HG03095 (cell line): Measurements from ENCODE around the gene PUS7.
"Not testable (repeated sequence)": the region's sequence is repeated elsewhere in the genome, so short reads cannot be mapped to it uniquely, and the experiment has no call there.

Experiments used
- ATAC-seq: cut with Tn5 transposase; IDR thresholded peaks from one replicate; pipeline ENCODE4 v1.9.1; 2021; ENCODE audit warnings: moderate library complexity; ENCODE audit not compliant: unreplicated experiment

PUS7 gene

DNA sequence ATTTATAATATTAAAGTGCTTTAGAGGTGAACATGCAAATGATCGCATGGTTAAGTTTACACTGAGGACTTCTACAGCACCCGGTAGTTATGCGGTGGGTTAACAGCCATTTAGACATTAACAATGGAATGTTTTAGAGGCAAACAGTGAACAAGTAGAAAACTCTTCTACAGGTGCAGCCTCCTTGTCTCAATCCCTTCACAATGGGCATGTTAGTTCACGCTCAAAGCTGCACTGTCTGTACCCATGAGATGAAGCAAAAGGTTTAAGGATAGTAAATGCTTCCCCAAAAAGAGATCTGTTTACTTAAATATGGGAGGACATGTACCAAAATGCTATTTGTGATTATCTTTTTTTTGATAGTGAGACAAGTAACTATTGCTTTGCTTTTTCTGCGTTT is 25.1 kb downstream of the PUS7 start:
- no peak for ATAC-seq

DNA sequence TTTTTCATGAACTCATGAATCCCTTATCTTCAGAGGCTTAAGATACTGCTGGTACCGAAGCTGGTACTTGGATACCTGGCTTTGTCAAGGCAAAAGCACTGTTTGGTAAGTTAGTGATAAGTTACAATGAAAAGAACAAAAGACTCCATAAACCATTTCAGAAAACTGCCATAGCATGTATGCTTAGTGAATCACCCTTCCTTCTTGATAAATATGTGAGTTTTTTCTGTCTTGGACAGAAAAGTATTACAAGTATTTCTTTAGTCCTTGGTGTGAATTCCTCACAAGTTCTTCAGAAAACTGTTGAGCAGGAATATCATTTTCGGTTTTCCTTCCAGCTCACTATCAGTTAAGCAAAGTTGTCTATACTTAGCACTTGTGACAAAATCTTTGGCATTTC is 25.6 kb downstream of the PUS7 start:
- no peak for ATAC-seq

DNA sequence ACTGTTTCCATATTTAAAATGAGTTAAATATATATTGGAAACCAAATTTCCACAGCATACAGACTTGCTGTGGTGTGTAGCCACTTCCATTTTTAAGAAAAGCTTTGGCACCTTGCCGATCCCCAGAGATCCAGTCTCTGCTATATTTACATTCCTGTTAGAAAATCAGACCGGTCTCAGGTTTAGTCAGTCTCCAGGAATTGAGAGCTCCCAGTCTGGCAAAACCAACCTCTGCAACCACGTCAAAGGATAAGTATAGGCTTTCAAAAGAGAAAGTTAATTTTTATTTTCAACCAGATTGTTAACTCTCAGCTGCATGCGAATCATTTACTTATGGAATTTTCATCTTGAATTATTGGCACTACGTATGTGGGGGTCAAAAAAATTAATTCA is 28.2 kb downstream of the PUS7 start:
- no peak for ATAC-seq

DNA sequence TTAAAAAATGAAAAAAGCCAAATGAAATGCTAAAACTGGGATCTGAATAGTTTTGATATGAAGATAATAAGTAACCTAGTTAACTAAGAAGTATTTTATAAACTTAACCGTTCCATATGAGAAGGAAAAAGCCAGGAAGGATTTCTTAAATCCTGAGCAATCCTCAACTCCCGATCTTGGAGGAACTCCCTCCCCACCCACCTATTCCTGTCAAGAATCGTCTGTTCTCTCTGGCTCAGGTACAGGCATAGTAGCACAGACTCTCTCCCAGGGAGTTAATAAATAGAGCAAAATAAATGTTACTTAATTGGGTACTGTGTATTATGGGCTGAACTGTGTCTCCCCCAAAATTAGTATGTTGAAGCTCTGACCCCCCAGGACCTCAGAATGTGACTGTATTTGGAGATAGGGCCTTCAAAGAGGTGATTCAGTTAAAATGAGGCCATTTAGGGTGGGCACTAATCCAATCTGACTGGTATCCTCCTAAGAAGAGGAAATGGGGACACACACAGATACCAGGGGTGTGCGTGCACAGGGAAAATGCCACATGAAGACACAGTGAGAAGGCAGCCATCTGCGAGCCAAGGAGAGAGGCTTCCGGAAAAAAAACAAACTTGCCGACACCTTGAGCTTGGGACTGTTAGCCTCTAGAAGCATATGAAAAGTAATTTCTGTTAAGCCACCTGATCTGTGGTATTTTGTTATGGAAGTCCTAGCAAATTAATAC is 28.7 kb downstream of the PUS7 start:
- ATAC-seq: no peak

DNA sequence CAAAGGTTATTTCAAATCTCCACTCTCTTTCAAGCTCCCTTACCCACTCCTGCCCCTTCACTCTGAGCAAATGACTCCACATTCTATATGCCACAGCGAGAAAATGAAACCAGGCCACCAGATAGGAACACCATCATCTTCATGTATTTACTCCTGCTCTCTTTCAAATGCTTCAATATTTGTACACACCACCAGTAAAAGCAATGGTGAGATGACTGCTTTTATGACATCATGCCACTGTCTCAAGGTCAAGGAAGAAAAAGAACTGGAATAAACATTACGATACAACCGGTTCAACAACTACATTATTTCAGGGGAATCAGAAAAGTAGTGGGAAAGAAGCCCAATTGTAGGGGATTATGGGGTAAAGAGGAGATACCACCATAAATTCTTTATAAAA is 32.7 kb downstream of the PUS7 start:
- no peak for ATAC-seq

DNA sequence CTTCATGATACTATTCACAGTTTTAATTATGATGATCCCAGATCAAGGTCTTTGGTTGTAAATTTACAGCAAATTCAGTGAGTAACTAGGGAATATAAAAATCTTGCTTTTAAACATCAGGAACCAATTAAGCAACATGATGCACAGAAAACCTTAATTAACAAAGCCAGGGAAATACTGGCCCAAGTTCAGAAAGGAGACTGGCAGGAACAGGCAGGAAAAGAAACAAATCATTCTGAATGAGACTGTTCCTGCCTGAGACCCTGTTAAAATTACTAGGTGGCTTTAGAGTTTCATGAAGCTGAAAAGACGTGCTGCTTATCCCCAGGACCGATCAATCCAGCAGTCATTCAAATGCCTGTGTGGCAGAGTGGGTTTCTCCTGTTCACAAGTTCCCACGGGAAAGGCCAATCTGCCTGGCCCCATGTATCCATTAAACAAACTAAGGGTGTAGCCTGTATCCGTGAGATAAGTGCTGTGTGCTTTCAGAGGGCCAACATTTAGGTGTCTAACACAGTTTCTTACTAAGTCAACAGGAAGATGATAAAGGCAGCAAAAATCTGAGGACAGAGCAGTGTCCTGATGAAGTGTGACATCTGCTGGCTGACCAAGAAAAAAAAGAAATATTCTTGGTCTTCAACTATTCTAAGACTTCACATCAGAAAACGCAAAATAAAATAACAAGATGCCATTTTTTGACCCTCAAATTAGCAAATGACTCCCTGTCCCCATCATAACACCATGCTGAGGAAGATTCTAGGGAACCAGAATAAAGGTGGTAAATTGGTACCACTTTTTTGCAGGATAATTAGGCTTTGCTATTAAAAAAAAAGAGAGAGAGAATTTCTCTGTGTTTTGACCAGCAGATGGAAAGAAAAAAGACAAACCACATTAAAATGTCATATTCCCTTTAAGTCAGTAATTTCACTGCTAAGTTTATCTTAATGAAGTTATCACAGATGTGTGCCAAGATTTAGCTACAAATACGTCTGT is 34.2 kb downstream of the PUS7 start:
- no peak for ATAC-seq

DNA sequence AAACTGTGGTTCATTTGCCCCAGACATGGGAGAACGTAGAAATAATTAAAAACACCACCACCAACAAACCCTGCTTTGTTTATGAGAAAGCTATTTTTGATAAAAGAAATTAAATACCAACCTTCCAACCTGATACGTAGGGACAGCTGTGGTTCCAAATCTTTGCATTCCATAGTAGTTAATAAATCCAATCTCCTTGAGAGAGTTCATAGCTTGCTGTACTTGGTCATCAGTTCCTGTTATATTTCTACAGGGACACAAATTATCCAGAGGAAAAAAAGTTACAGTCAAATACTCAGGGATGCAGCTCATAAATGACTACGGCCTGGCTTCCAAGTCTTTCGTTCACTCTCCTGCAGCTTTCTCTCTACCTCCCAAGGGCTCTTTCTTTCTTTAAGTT is 41.1 kb downstream of the PUS7 start:
- no peak for ATAC-seq

DNA sequence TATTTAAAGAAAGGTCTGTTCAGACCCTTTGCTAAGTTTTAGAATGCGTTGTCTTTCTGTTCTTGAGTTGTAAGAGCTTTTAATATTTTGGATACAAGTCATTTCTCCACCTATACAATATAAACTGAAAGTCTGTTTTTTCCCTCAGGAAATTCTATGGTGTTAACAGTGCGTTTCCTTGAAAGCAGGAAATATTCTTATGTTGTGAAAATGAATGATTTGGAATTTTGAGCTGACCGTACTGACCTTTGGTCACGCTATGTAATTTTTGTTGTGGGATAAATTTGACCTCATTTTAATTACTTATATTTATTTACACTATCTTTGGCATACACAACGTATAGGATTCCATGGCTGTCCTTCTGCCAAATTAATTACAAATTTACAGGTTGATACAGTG is 43.5 kb downstream of the PUS7 start:
- ATAC-seq: no peak

DNA sequence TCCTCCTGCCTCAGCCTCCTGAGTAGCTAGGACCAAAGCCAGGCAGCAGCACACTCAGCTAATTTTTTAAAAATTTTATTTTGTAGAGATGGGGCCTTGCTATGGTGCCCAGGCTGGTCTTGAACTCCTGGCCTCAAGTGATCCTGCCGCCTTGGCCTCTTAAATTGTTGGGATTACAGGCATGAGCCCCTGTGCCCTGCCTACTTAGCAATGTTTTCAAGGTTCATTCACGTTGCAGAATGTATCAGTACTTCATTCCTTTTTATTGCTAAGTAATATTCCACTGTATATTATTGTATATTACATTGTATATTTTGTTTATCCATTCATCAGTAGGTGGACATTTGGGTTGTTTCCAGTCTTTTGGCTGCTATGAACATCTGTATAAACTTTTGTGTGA is 44.2 kb downstream of the PUS7 start:
- ATAC-seq: no peak

DNA sequence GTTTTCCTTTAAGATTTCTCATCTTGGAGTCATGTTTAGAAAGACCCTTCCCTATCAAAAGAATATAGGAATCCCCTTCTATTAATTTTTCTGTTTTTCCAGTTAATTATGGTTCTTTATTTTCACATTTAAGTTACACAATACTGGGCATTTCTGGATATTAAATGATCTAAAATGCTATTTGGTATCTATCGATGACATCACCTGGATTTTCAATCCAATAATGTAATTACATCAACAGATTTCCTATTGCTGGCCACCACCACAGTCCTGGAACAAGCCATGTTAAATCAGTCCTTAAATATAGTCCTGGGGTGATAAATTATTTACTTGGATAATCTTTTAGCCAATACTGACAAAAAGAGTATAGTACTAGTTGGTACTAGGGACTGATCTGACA is 48.0 kb downstream of the PUS7 start:
- no peak for ATAC-seq

DNA sequence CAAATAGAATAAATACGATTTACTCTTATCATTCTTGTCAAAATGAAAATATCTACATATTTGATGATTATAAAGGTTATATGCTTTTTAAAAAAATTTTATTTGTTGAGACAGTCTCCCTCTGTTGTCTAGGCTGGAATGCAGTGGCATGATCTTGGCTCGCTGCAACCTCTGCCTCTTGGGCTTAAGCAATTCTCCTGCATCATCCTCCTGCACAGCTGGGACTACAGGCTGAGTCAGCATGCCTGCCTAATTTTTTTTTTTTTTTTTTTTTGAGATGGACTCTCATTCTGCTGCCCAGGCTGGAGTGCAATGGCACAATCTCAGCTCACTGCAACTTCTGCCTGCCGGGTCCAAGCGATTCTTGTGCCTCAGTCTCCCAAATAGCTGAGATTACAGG is 48.9 kb downstream of the PUS7 start:
- ATAC-seq: no peak

DNA sequence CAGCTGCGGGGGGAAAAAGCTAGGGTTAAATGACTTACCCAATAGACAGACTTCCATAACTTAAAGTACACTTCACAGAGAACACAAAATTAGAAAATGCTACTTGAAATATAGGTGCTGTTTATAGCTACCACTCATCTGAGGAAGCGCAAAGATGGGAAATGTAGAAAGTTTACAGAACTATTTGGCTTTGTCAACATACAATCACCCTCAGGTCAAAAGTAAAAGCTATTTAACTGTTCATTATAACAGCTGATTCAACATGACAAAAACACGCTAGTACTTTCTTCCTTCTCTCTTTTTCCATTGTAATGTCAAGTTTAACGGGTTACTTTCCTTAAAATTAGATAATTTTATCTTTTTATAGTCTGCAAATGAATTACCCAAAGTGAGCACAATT is 51.2 kb downstream of the PUS7 start:
- no peak for ATAC-seq

DNA sequence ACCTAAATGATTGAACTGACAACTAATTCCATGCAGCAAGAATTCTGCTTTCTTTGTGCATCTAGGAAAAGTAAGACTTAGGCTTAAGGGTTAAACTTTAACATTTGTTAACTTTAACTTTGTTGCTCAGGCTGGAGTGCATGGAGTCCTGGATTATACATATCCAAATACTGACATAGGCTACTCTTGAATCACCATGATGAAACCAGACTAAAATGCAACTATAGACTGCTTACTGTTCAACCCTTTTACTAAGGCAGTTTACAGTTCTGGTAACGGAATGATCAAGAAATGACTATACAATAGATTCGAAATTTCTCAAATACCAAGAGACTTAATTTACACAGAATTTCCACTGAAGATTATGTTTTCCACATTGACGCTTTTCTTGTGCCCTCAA is 52.0 kb downstream of the PUS7 start:
- no peak for ATAC-seq

DNA sequence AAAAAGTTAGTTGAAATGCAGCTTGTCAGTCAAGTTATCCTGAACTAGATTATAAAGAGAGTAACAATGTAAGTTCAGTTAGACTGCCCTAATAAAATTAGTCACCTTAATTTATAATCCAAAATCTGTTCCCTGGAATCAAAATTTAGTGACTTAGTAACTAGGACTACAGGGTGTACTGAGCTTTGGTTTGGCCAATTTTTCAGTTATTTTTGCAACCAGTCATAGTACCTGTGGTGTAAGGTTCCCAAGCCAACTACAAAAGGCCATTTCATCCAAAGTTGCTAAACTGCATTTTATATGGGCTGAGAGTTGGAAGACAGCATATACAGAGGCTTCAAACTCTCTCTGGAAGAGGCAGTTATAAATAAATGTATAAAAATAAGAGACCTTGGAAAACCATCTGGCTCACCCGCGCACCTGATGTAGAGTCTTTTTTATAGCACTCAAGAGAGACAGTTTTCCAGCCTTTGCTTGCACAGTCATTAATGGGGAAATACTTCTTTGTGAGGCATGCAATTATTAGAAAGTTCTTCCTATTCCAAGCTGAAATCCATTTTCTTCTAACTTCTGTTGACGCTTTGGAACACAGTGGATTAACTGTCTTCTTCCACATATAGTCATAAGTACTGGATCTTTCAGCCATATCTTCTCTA is 59.2 kb downstream of the PUS7 start:
- ATAC-seq: no peak

DNA sequence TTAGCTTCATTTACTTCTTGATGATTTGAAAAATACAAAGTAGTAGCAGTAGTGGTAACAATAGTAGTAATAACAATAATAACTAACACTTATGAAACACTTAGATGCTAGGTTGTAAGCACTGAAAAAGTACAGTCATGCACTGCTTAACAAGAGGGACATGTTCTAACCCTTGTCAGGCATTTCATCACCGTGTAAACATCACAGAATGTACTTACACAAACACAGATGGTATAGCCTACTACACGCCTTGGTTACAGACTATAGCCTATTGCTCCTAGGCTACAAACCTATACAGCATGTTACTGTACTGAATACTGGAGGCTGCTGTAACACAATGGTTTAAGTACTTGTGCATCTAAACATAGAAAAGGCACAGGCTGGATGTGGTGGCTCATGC is 60.6 kb downstream of the PUS7 start:
- no peak for ATAC-seq

DNA sequence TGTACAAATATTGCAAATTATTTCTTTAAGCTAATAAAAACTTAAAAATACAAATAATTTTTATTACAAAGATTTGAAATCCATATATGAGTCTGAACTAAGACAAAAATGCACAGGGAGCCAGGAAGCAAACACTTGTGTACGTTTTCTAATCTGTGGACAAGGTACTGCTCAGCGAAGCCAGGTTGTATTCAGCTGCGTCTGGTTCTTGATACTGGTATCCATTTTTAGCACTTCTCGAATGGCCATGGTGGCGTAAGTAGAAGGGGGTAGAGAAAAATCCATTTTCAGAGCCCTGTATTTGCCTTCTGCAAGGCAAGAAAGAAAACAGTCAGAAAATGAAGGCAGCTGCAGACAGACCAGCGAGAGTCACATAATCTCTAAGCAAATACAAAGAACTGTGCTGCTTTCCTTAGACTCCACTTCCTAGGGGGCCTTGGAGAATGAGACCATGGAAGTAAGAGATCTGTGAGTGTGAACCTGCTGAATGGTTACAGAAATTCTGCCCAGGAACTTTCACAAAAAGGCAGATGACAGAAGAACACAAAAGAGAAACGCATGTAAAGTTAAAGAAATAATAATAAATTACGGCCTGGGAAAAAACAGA is 64.3 kb downstream of the PUS7 start:
- no peak for ATAC-seq

DNA sequence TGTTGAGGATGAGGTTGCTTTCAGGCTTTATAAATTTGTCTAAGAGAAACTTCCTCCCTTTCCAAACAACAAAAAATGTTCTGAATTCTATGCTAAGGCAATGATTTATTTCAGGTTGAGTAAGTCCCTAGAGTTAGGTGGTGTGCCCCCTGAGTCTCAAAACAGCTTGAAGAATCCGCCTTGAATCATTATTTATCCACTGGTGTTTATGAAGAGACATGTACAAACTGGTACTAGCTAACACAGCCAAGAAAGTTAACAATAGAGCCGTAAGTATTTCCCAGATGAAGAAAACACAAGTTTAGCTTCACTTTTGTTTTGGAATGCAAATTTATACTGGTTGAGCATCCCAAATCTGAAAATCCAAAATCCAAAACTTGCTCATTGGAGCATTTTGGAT is 67.2 kb downstream of the PUS7 start:
- ATAC-seq: no peak

DNA sequence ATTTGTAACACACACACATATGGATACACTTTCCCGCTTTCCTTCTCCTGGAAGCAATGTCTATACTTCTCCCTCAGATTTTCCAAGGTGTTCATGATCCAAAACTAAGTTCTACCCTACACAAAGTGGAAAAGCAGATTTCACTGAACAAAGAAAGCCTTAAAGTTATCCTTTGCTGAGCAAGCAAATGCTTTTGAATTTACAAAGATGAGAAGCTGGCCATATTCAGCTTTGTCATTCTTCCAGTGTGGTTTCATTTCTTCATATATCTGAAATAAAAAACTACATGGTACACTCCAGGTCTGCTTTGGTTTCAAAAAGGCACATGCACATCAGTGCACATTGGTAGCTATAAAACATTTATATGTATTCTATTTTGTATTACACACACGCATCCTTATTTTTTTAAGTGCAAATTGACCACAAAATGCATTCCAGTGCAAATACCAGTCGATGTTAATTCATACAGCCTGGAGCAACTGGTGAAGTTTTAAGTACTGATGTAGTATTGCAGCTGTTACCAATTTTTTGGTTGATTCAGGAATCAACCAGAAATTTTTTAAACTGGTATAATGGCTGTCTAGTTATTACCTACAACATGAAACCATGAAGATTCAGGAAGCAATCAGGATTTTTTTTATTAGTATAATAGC is 67.8 kb downstream of the PUS7 start:
- ATAC-seq: no peak

DNA sequence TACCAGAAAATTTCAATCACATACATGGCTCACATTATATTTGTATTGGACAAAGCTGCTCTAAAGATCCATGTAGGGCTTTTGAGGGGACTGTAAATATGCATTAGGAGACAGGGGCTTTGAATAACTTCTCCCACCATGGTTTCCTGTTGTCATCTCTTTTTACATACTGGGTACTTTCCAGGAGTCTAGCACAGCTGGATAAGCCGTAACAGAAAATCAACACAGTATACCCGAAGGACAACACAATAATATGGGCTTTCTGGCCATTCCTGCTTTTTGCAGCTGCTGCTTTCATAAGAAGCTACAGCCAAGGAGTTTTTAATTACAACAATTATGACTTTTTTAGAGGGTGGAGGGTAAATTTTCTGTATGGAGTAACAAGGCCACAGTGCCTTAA is 70.0 kb downstream of the PUS7 start:
- ATAC-seq: no peak

DNA sequence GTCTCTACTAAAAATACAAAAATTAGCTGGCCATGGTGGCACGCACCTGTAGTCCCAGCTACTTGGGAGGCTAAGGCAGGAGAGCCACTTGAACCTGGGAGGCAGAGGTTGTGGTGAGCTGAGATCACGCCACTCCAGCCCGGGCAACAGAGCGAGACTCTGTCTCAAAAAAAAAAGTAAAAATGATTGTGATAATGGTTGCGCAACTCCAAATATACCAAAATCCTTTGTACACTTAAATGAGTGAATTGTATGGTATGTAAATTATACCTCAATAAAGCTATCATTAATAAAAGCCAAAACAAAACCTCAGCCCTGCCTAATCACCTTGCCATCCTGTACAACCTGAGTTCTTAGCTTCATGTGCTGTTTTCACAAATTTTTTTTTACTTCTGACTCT is 71.2 kb downstream of the PUS7 start:
- ATAC-seq: not testable (repeated sequence)
